Dendritic cell treated with granulocyte-macrophage colony-stimulating factor and Interleukin-4, amounts not matched to agents 40 ng/mL and 50 ng/mL, for 4 days (primary cell): ENCODE results near the gene CFAP58.

Source experiments
- H3K27ac Mint-ChIP-seq: one replicate; pipeline ENCODE4 v1.8.0; 2022; ENCODE audit warnings: mild to moderate bottlenecking, mixed read lengths
- H3K27me3 Mint-ChIP-seq: one replicate; pipeline ENCODE4 v1.8.0; 2022; ENCODE audit warnings: mild to moderate bottlenecking, mixed read lengths
- H3K36me3 Mint-ChIP-seq: one replicate; pipeline ENCODE4 v1.8.0; 2022; ENCODE audit warnings: low read depth, mixed read lengths
- H3K4me1 Mint-ChIP-seq: one replicate; pipeline ENCODE4 v1.8.0; 2022; ENCODE audit warnings: low read depth, mixed read lengths
- H3K4me3 Mint-ChIP-seq: one replicate; pipeline ENCODE4 v1.8.0; 2022; ENCODE audit warnings: mild to moderate bottlenecking, moderate library complexity, mixed read lengths
- H3K9me3 Mint-ChIP-seq: one replicate; pipeline ENCODE4 v1.8.0; 2022; ENCODE audit warnings: mixed read lengths
- intact Hi-C: fragments of 100-400 bp; cut with micrococcal nuclease; formaldehyde crosslinking; loops from one replicate; pipeline ENCODE4 v1.15.0; 2022

CFAP58 gene

GRCh38 chr10:104336821-104337467 is 16.7 kb upstream of the CFAP58 start:
- H3K9me3 Mint-ChIP-seq = no peaks in the 10 kb centered on the region
- H3K4me3 Mint-ChIP-seq = peak overlapping the region; percentile 88
- intact Hi-C loops = no loop called here
- H3K27me3 Mint-ChIP-seq = peaks cover 9% of the 10 kb centered on the region
- H3K4me1 Mint-ChIP-seq = peaks cover 72% of the 10 kb centered on the region
- peak overlapping the region; percentile 94 for H3K27ac Mint-ChIP-seq
- H3K36me3 Mint-ChIP-seq = peaks cover 39% of the 10 kb centered on the region

- H3K36me3 Mint-ChIP-seq = peaks cover 37% of the 10 kb centered on the region
- H3K27me3 Mint-ChIP-seq = peaks cover 9% of the 10 kb centered on the region
- intact Hi-C loops = no loop called here
- no peaks in the 10 kb centered on the region for H3K9me3 Mint-ChIP-seq
- H3K27ac Mint-ChIP-seq = peak overlapping the region; percentile 94
- H3K4me3 Mint-ChIP-seq = peak overlapping the region; percentile 88
- peaks cover 67% of the 10 kb centered on the region for H3K4me1 Mint-ChIP-seq
Measured at GRCh38 chr10:104337521-104337984, 16.1 kb upstream of the CFAP58 start.

GRCh38 chr10:104337985-104338735 is 15.5 kb upstream of the CFAP58 start, which contains the start of gene ITPRIP:
Gene ITPRIP, minus strand, starts transcription at chr10:104338465. Its CDS starts 22,414 bp downstream, at chr10:104316051.
- Mint-ChIP-seq H3K36me3 (peaks cover 31% of the 10 kb centered on the region), H3K27me3 (peaks cover 9% of the 10 kb centered on the region), H3K9me3 (no peaks in the 10 kb centered on the region), H3K4me1 (peaks cover 60% of the 10 kb centered on the region), H3K4me3 (peak within 1 kb of the TSS; percentile 88), H3K27ac (peak within 1 kb of the TSS; percentile 94)
- intact Hi-C loops = loop anchor here (1.0 to 2.0 kb wide), 4 partner anchors 13 to 69 kb away; partner anchors contain the start of gene GSTO2

GRCh38 chr10:104339469-104340110 is 14.0 kb upstream of the CFAP58 start:
- peak overlapping the region; percentile 88 for H3K4me3 Mint-ChIP-seq
- H3K36me3 Mint-ChIP-seq = peaks cover 21% of the 10 kb centered on the region
- peaks cover 47% of the 10 kb centered on the region for H3K4me1 Mint-ChIP-seq
- intact Hi-C loops = loop anchor here (2.0 kb wide), 1 partner anchor 71 kb away; the partner anchor contains the start of gene GSTO2
- H3K27ac Mint-ChIP-seq = peak overlapping the region; percentile 20
- H3K9me3 Mint-ChIP-seq = no peaks in the 10 kb centered on the region
- peaks cover 9% of the 10 kb centered on the region for H3K27me3 Mint-ChIP-seq

- no peak overlapping the region for H3K4me3 Mint-ChIP-seq
- H3K4me1 Mint-ChIP-seq = peaks cover 42% of the 10 kb centered on the region
- H3K36me3 Mint-ChIP-seq = peaks cover 15% of the 10 kb centered on the region
- no peaks in the 10 kb centered on the region for H3K9me3 Mint-ChIP-seq
- intact Hi-C loops = no loop called here
- peak overlapping the region; percentile 20 for H3K27ac Mint-ChIP-seq
- peaks cover 9% of the 10 kb centered on the region for H3K27me3 Mint-ChIP-seq
Measured at GRCh38 chr10:104340111-104340526, 13.5 kb upstream of the CFAP58 start.

- H3K27ac Mint-ChIP-seq = peak overlapping the region; percentile 20
- no peaks in the 10 kb centered on the region for H3K9me3 Mint-ChIP-seq
- H3K27me3 Mint-ChIP-seq = peaks cover 9% of the 10 kb centered on the region
- H3K4me3 Mint-ChIP-seq = no peak overlapping the region
- H3K36me3 Mint-ChIP-seq = peaks cover 12% of the 10 kb centered on the region
- intact Hi-C loops = no loop called here
- H3K4me1 Mint-ChIP-seq = peaks cover 37% of the 10 kb centered on the region
Measured at GRCh38 chr10:104340641-104341040, 13.0 kb upstream of the CFAP58 start.

GRCh38 chr10:104342941-104343411 is 10.7 kb upstream of the CFAP58 start:
- Mint-ChIP-seq H3K36me3 (peaks cover 7% of the 10 kb centered on the region), H3K4me3 (no peak overlapping the region), H3K4me1 (peaks cover 35% of the 10 kb centered on the region), H3K27me3 (peaks cover 9% of the 10 kb centered on the region), H3K9me3 (no peaks in the 10 kb centered on the region), H3K27ac (no peak overlapping the region)
- intact Hi-C loops = no loop called here

GRCh38 chr10:104344219-104344618 is 9.4 kb upstream of the CFAP58 start:
- Mint-ChIP-seq H3K27ac (no peak overlapping the region), H3K4me3 (no peak overlapping the region), H3K4me1 (peaks cover 33% of the 10 kb centered on the region), H3K9me3 (no peaks in the 10 kb centered on the region), H3K27me3 (peaks cover 9% of the 10 kb centered on the region), H3K36me3 (no peaks in the 10 kb centered on the region)
- intact Hi-C loops = no loop called here

GRCh38 chr10:104345515-104345914 is 8.1 kb upstream of the CFAP58 start:
- Mint-ChIP-seq H3K9me3 (no peaks in the 10 kb centered on the region), H3K4me3 (no peak overlapping the region), H3K36me3 (no peaks in the 10 kb centered on the region), H3K27me3 (no peaks in the 10 kb centered on the region), H3K4me1 (peaks cover 21% of the 10 kb centered on the region), H3K27ac (no peak overlapping the region)
- intact Hi-C loops = no loop called here

GRCh38 chr10:104345941-104346340 is 7.7 kb upstream of the CFAP58 start:
- Mint-ChIP-seq H3K36me3 (no peaks in the 10 kb centered on the region), H3K4me3 (no peak overlapping the region), H3K9me3 (no peaks in the 10 kb centered on the region), H3K27me3 (no peaks in the 10 kb centered on the region), H3K27ac (no peak overlapping the region), H3K4me1 (peaks cover 21% of the 10 kb centered on the region)
- intact Hi-C loops = no loop called here

GRCh38 chr10:104347295-104348045 is 6.2 kb upstream of the CFAP58 start:
- intact Hi-C loops = no loop called here
- Mint-ChIP-seq H3K27me3 (no peaks in the 10 kb centered on the region), H3K36me3 (no peaks in the 10 kb centered on the region), H3K27ac (no peak overlapping the region), H3K4me3 (no peak overlapping the region), H3K4me1 (peaks cover 21% of the 10 kb centered on the region), H3K9me3 (no peaks in the 10 kb centered on the region)

GRCh38 chr10:104348601-104349000 is 5.0 kb upstream of the CFAP58 start:
- Mint-ChIP-seq H3K27me3 (no peaks in the 10 kb centered on the region), H3K4me3 (no peak overlapping the region), H3K4me1 (peaks cover 21% of the 10 kb centered on the region), H3K27ac (no peak overlapping the region), H3K9me3 (no peaks in the 10 kb centered on the region), H3K36me3 (no peaks in the 10 kb centered on the region)
- intact Hi-C loops = no loop called here

- intact Hi-C loops = loop anchor here (1.0 to 5.0 kb wide), 4 partner anchors 44 to 432 kb away; partner anchors contain the start of genes SFR1 and STN1
- Mint-ChIP-seq H3K9me3 (no peaks in the 10 kb centered on the region), H3K27ac (no peak overlapping the region), H3K36me3 (no peaks in the 10 kb centered on the region), H3K4me1 (peaks cover 21% of the 10 kb centered on the region), H3K4me3 (no peak overlapping the region), H3K27me3 (no peaks in the 10 kb centered on the region)
Measured at GRCh38 chr10:104349623-104350126, 4.0 kb upstream of the CFAP58 start.
